Fibroblast of skin of right quadriceps (primary cell): ENCODE data around the gene KCTD2.
"Not testable (repeated sequence)": the region's sequence is repeated elsewhere in the genome, so short reads cannot be mapped to it uniquely, and the experiment has no call there.

Source experiments
- DNase-seq: peaks from one replicate; pipeline ENCODE4 v3.0.0-alpha.2; 2013

KCTD2 gene

GRCh38 chr17:75046407-75047289 is at the start of gene KCTD2, which contains the start of gene ATP5PD:
TSS of gene KCTD2 (plus strand) at chr17:75047225. CDS start at chr17:75047251, 26 bp downstream.
TSS of gene ATP5PD (minus strand) at chr17:75046969. CDS start at chr17:75042650, 4,319 bp downstream.
- peak; percentile 96 for DNase-seq

GRCh38 chr17:74998783-74999182 is 48.2 kb upstream of the KCTD2 start:
- no peak for DNase-seq

- no peak for DNase-seq
Observed at GRCh38 chr17:74999523-74999922, 47.5 kb upstream of the KCTD2 start.

GRCh38 chr17:75001915-75002843 is 44.8 kb upstream of the KCTD2 start:
- no peak for DNase-seq

- no peak for DNase-seq
Observed at GRCh38 chr17:75003070-75003956, 43.7 kb upstream of the KCTD2 start.

- no peak for DNase-seq
Observed at GRCh38 chr17:75003957-75004355, 43.1 kb upstream of the KCTD2 start.

GRCh38 chr17:75004371-75004770 is 42.7 kb upstream of the KCTD2 start:
- no peak for DNase-seq

GRCh38 chr17:75005291-75005690 is 41.7 kb upstream of the KCTD2 start:
- DNase-seq: no peak

- not testable (repeated sequence) for DNase-seq
Observed at GRCh38 chr17:75006084-75006483, 40.9 kb upstream of the KCTD2 start.

- no peak for DNase-seq
Observed at GRCh38 chr17:75006653-75007052, 40.4 kb upstream of the KCTD2 start.

GRCh38 chr17:75008373-75008772 is 38.7 kb upstream of the KCTD2 start:
- DNase-seq: no peak

- no peak for DNase-seq
Observed at GRCh38 chr17:75009139-75009724, 37.8 kb upstream of the KCTD2 start.

GRCh38 chr17:75010683-75011400 is 36.2 kb upstream of the KCTD2 start:
- peak; percentile 20 for DNase-seq

- peak; percentile 66 for DNase-seq
Observed at GRCh38 chr17:75011401-75012095, 35.5 kb upstream of the KCTD2 start.

- DNase-seq: no peak
Observed at GRCh38 chr17:75012096-75012345, 35.0 kb upstream of the KCTD2 start.

- DNase-seq: peak; percentile 88
Observed at GRCh38 chr17:75012346-75013091, 34.5 kb upstream of the KCTD2 start, which contains the start of gene MRPL58. TSS of gene MRPL58 (plus strand) at chr17:75012670. CDS start at chr17:75012687, 17 bp downstream.

GRCh38 chr17:75013092-75013559 is 33.9 kb upstream of the KCTD2 start:
- DNase-seq: no peak

- DNase-seq: no peak
Observed at GRCh38 chr17:75019146-75019545, 27.9 kb upstream of the KCTD2 start.

- no peak for DNase-seq
Observed at GRCh38 chr17:75019710-75020109, 27.3 kb upstream of the KCTD2 start.
